ENCODE results near the gene SCN11A. TPM values are rescaled to one million over a fixed set of nuclear protein-coding genes. Genes with fewer than 3 reads are reported as not detected.

SCN11A gene
- total RNA-seq, 2 donors from 2014 or later, result 0.09 to 1.7 TPM

DNA sequence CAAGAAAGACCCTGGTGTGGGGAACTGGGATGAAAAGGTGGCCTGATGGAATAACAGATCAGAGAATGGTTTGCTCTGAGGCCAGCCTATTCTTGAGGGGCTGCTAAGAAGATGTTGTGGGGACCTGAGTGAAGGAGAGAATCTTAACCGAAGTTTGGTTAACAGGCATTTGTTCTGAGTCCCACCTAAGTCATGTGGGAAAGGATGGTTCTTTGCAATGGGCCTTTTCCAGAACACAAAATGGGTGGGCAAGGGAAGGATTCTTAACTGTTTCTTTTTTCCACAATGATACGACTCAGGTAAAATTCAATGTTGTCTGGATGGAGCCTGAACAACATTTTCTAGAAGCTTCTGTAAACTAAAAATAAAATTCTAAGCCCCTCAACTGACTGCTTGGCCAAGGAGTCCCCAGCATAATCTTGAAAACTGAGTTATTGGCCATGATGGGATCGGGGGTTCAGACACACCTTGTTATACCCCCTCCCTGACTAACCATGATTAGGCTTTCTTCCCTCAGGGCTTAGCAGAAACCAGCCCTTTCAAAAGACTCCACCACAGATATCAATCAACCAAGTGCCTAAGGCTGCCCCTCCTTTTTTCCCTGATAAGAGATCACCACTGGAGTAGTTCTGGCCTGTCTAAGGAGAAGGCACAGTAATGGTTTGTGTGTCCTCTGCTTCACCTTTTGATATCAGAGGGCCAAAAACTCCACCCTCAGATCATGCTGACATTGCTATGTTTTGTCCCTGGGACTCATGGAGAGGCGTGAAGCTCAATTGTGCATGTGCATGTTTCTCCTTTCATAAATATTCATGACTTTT lies 30.1 kb downstream of the SCN11A start:
- DNase-seq (ENCODE audit: low spot score), result no peak
- H3K9me3 ChIP-seq, result no peaks in the 10 kb centered on the region
- no peaks in the 10 kb centered on the region for H3K27me3 ChIP-seq (replicated peaks; ENCODE audit: insufficient read depth)
- H3K4me1 ChIP-seq (replicated peaks), result no peaks in the 10 kb centered on the region
- TF ChIP-seq, protein P1, sequence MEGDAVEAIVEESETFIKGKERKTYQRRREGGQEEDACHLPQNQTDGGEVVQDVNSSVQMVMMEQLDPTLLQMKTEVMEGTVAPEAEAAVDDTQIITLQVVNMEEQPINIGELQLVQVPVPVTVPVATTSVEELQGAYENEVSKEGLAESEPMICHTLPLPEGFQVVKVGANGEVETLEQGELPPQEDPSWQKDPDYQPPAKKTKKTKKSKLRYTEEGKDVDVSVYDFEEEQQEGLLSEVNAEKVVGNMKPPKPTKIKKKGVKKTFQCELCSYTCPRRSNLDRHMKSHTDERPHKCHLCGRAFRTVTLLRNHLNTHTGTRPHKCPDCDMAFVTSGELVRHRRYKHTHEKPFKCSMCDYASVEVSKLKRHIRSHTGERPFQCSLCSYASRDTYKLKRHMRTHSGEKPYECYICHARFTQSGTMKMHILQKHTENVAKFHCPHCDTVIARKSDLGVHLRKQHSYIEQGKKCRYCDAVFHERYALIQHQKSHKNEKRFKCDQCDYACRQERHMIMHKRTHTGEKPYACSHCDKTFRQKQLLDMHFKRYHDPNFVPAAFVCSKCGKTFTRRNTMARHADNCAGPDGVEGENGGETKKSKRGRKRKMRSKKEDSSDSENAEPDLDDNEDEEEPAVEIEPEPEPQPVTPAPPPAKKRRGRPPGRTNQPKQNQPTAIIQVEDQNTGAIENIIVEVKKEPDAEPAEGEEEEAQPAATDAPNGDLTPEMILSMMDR (IDR thresholded peaks at IDR 0.05), result no peak
- TF ChIP-seq POLR2AphosphoS5 (IDR thresholded peaks at IDR 0.05) (no peak), POLR2A (IDR thresholded peaks at IDR 0.05) (no peak)
- H3K36me3 ChIP-seq, result no peaks in the 10 kb centered on the region
- no peak overlapping the region for H3K27ac ChIP-seq
- 79% methylated on average over 4 of the region's 4 CpGs for WGBS
- no peak overlapping the region for H3K4me3 ChIP-seq
- intact Hi-C loops (cut with DNase I), result loop anchor here (10.0 kb wide), 1 partner anchor 497 kb away; no protein-coding TSS in a partner anchor

DNA sequence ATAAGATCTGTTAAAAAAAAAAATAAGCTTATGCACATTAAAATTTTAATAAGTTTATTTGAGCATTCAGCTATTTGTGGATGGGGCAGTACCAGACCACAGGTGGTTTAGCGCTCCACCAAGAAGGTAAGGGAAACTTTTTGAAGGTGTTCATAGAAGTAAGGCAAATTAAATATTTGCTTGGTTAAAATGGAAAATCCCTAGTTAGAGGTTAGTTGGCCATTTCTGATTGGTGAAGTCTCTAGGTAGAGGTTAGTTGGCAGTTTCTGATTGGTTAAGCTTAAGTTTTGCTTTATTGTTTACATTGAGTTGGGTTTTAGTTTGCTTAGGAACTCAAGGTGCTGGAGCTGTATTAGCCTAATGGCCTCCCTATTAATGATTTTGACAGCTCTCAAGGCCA lies 30.7 kb downstream of the SCN11A start:
- Histone ChIP-seq H3K36me3 (no peaks in the 10 kb centered on the region), H3K9me3 (no peaks in the 10 kb centered on the region), H3K4me1 (replicated peaks) (no peaks in the 10 kb centered on the region), H3K27ac (no peak overlapping the region), H3K4me3 (no peak overlapping the region), H3K27me3 (replicated peaks; ENCODE audit: insufficient read depth) (no peaks in the 10 kb centered on the region)
- intact Hi-C loops (cut with DNase I), result loop anchor here (10.0 kb wide), 1 partner anchor 496 kb away; no protein-coding TSS in a partner anchor
- TF ChIP-seq POLR2AphosphoS5 (IDR thresholded peaks at IDR 0.05), result no peak
- TF ChIP-seq POLR2A (IDR thresholded peaks at IDR 0.05), result no peak
- TF ChIP-seq, protein P1 (IDR thresholded peaks at IDR 0.05), result no peak
- WGBS, result 72% methylated on average over 1 of the region's 1 CpG
- DNase-seq (ENCODE audit: low spot score), result no peak

DNA sequence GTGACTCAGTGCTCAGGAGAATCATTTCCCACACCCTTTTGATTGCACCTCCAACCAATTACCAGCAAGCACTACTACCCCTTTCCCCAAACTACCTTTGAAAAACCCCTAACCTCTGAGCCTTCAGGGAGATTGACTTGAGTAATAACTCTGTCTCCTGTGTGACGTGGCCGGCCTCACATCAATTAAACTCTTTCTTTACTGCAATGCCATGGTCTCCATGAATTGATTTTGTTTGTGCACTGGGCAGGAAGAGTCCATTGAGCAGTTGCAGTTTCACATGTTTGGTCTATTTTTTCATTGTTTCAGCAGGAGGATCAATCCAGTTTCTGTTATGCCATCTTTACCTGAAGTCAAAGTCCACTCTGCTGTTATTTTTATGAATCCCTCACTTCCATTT lies 32.4 kb downstream of the SCN11A start:
- intact Hi-C loops (cut with DNase I), result no loop called here
- no peak for DNase-seq (ENCODE audit: low spot score)
- TF ChIP-seq POLR2A (IDR thresholded peaks at IDR 0.05), result no peak
- TF ChIP-seq, protein P1 (IDR thresholded peaks at IDR 0.05), result no peak
- no peak for TF ChIP-seq POLR2AphosphoS5 (IDR thresholded peaks at IDR 0.05)
- H3K9me3 ChIP-seq, result no peaks in the 10 kb centered on the region
- no peaks in the 10 kb centered on the region for H3K27me3 ChIP-seq (replicated peaks; ENCODE audit: insufficient read depth)
- no peaks in the 10 kb centered on the region for H3K36me3 ChIP-seq
- no peak overlapping the region for H3K27ac ChIP-seq
- no peaks in the 10 kb centered on the region for H3K4me1 ChIP-seq (replicated peaks)
- 98% methylated on average over 2 of the region's 2 CpGs for WGBS
- H3K4me3 ChIP-seq, result no peak overlapping the region

DNA sequence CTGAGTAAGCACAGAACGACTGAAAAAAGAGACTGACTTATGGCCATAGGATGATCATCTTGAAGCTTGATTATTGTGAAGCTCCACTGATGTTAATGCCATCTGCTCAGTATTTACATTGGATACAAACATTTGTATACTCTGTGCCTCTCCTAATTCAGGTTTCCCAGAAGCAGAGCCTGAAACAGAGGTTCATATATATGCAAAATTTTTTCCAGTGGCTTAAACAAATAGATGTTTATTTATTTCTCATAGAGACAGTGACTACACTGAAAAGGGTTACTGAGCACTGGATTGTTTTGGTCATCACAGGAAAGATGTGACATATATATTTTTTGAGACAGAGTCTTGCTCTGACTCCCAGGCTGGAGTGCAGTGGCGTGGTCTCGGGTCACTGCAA lies 36.3 kb downstream of the SCN11A start:
- 94% methylated on average over 3 of the region's 3 CpGs for WGBS
- TF ChIP-seq, protein P1 (IDR thresholded peaks at IDR 0.05), result no peak
- TF ChIP-seq POLR2A (IDR thresholded peaks at IDR 0.05) (no peak), POLR2AphosphoS5 (IDR thresholded peaks at IDR 0.05) (no peak)
- Histone ChIP-seq H3K36me3 (no peaks in the 10 kb centered on the region), H3K27me3 (replicated peaks; ENCODE audit: insufficient read depth) (no peaks in the 10 kb centered on the region), H3K4me1 (replicated peaks) (no peaks in the 10 kb centered on the region), H3K9me3 (no peaks in the 10 kb centered on the region), H3K4me3 (no peak overlapping the region), H3K27ac (no peak overlapping the region)
- intact Hi-C loops (cut with DNase I), result no loop called here
- DNase-seq (ENCODE audit: low spot score), result no peak
